Measurements from ENCODE around the gene ADGRL1. TPM values are rescaled to one million over a fixed set of nuclear protein-coding genes. Genes with fewer than 3 reads are reported as not detected.

ADGRL1 gene
- total and polyA plus RNA-seq, 8 donors = 6.0 to 24.5 (median 13.3) TPM

GRCh38 chr19:14160017-14160703 is 45.8 kb downstream of the ADGRL1 start:
- 79 to 86% (median 85%) methylated on average over 20 to 25 of the region's 25 CpGs for WGBS, 5 donors
- Histone ChIP-seq H3K4me3 (no peak overlapping the region), H3K27me3 (no peaks in the 10 kb centered on the region), H3K9me3 (no peaks in the 10 kb centered on the region), H3K36me3 (peaks cover 39 to 82% (median 76%) of the 10 kb centered on the region in 4 donors), H3K27ac (no peak overlapping the region), H3K4me1 (no peaks in the 10 kb centered on the region)
- peak in 1 of 2 donors; percentile 4 for DNase-seq
- TF ChIP-seq, protein P1, sequence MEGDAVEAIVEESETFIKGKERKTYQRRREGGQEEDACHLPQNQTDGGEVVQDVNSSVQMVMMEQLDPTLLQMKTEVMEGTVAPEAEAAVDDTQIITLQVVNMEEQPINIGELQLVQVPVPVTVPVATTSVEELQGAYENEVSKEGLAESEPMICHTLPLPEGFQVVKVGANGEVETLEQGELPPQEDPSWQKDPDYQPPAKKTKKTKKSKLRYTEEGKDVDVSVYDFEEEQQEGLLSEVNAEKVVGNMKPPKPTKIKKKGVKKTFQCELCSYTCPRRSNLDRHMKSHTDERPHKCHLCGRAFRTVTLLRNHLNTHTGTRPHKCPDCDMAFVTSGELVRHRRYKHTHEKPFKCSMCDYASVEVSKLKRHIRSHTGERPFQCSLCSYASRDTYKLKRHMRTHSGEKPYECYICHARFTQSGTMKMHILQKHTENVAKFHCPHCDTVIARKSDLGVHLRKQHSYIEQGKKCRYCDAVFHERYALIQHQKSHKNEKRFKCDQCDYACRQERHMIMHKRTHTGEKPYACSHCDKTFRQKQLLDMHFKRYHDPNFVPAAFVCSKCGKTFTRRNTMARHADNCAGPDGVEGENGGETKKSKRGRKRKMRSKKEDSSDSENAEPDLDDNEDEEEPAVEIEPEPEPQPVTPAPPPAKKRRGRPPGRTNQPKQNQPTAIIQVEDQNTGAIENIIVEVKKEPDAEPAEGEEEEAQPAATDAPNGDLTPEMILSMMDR (IDR thresholded peaks at IDR 0.05) = no peak
- no peak for TF ChIP-seq EP300 (IDR thresholded peaks at IDR 0.05)
- no peak for TF ChIP-seq POLR2A (IDR thresholded peaks at IDR 0.05)
- no peak for TF ChIP-seq POLR2AphosphoS5 (IDR thresholded peaks at IDR 0.05)
- intact Hi-C loops (cut with DNase I; ENCODE audit: low total_unique reads) = no loop called here

DNA sequence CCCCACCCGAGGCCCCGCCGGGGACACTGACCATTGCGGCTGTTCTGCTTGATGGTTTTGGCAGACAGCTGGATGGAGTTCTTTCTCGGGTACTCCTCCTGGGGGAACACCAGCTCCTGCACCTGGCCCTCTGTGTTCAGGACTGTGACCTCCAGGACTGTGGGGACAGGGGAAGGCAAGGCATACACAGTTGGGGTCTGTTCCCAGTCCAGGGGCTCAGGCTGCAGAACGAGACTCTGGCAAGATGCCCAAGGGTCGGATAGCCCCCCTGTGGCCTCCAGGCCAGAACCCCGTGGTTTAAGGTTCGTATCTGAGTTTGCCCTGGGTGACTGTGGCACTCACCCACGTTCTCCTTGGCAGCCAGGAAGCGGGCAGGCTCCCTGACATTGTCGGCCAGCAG is 46.9 kb downstream of the ADGRL1 start:
- no peak overlapping the region for H3K4me3 ChIP-seq
- no peak for DNase-seq
- no peaks in the 10 kb centered on the region for H3K4me1 ChIP-seq
- no peaks in the 10 kb centered on the region for H3K9me3 ChIP-seq
- no peak for TF ChIP-seq POLR2A (IDR thresholded peaks at IDR 0.05)
- TF ChIP-seq POLR2AphosphoS5 (IDR thresholded peaks at IDR 0.05) = no peak
- TF ChIP-seq, protein P1 (IDR thresholded peaks at IDR 0.05) = no peak
- TF ChIP-seq EP300 (IDR thresholded peaks at IDR 0.05) = no peak
- no peaks in the 10 kb centered on the region for H3K27me3 ChIP-seq
- no peak overlapping the region for H3K27ac ChIP-seq
- 59 to 76% (median 73%) methylated on average over 7 to 12 of the region's 12 CpGs for WGBS, 5 donors
- peaks cover 42 to 93% (median 86%) of the 10 kb centered on the region in 4 donors for H3K36me3 ChIP-seq
- intact Hi-C loops (cut with DNase I; ENCODE audit: low total_unique reads) = no loop called here

DNA sequence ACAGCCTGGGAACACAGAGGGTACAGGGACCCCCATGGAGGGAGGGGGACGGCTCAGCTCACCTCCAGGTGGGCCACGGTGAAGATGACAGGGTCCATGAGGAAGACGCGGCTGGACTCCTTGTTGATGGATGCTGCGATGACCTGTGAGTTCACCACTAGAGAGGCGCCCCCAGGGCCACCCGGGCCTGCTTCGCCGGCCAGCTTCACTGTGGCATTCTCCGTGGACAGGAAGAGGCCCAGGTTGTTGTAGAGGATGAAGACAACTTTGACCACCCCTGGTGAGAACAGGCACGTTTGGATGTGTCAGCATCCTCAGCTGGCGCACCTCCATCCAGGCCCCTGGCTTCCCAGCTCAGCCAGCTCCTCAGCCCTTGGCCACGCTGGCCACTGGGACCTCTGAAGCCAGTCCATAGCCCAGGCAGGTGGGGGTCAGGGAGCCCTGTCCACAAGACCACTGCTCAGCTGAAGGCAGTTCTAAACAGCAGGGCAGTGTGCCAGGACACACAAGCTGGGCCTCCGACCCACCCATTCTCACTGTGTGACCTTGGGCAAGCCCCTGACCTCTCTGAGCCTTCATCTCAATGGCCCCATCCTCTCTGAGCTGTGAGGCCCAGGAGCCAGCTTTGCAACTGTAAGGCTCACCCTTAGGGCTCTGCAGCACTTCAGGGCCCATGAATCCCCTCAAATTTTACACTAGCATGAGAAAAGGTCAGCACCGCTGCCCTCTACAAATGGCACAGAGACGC is 47.5 kb downstream of the ADGRL1 start:
- no peak for DNase-seq
- WGBS, 5 donors = 89 to 92% (median 89%) methylated on average over 3 to 16 of the region's 16 CpGs
- H3K9me3 ChIP-seq = no peaks in the 10 kb centered on the region
- no peaks in the 10 kb centered on the region for H3K27me3 ChIP-seq
- no peak overlapping the region for H3K4me3 ChIP-seq
- H3K4me1 ChIP-seq = no peaks in the 10 kb centered on the region
- TF ChIP-seq POLR2AphosphoS5 (IDR thresholded peaks at IDR 0.05) (no peak), POLR2A (IDR thresholded peaks at IDR 0.05) (no peak), EP300 (IDR thresholded peaks at IDR 0.05) (no peak)
- TF ChIP-seq, protein P1 (IDR thresholded peaks at IDR 0.05) = no peak
- no peak overlapping the region for H3K27ac ChIP-seq
- intact Hi-C loops (cut with DNase I; ENCODE audit: low total_unique reads) = no loop called here
- peaks cover 42 to 96% (median 90%) of the 10 kb centered on the region in 4 donors for H3K36me3 ChIP-seq

GRCh38 chr19:14156971-14157717 is 48.8 kb downstream of the ADGRL1 start:
- intact Hi-C loops (cut with DNase I; ENCODE audit: low total_unique reads) = no loop called here

More at GRCh38 chr19:14156971-14157717, 48.8 kb downstream of the ADGRL1 start:
- H3K27ac ChIP-seq = no peak overlapping the region
- 92 to 96% (median 93%) methylated on average over 15 to 26 of the region's 26 CpGs for WGBS, 5 donors
- no peaks in the 10 kb centered on the region for H3K4me1 ChIP-seq
- H3K4me3 ChIP-seq = no peak overlapping the region
- H3K27me3 ChIP-seq = no peaks in the 10 kb centered on the region
- no peaks in the 10 kb centered on the region for H3K9me3 ChIP-seq
- H3K36me3 ChIP-seq = peaks cover 37 to 92% (median 88%) of the 10 kb centered on the region in 4 donors
- TF ChIP-seq EP300 (IDR thresholded peaks at IDR 0.05) (no peak), POLR2A (IDR thresholded peaks at IDR 0.05) (no peak), POLR2AphosphoS5 (IDR thresholded peaks at IDR 0.05) (no peak)
- TF ChIP-seq, protein P1 (IDR thresholded peaks at IDR 0.05) = no peak
- no peak for DNase-seq

Measured in stomach (tissue), 9 donors.